ENCODE measurements around the gene EDEM3. TPM values are rescaled to one million over a fixed set of nuclear protein-coding genes. Genes with fewer than 3 reads are reported as not detected.

Gene EDEM3
- total and polyA plus RNA-seq, 4 donors, result 11.7 to 53.8 (median 23.7) TPM

GRCh38 chr1:184664661-184665060 lies 90.0 kb downstream of the EDEM3 start:
- H3K9ac ChIP-seq (ENCODE audit: low read depth in 1 of 2, low read length in 2 of 2), result no peak overlapping the region
- DNase-seq (ENCODE audit: low spot score), result no peak

GRCh38 chr1:184664042-184664660 lies 90.5 kb downstream of the EDEM3 start:
- WGBS, result 10% methylated on average over 40 of the region's 40 CpGs
- H3K4me3 ChIP-seq (ENCODE audit: low read depth in 1 of 3, low read length in 3 of 3), result peak overlapping the region; percentile 48 to 57 (median 55)
- DNase-seq (ENCODE audit: low spot score), result peak; percentile 68
- H3K9ac ChIP-seq (ENCODE audit: low read depth in 1 of 2, low read length in 2 of 2), result peak overlapping the region; percentile 38 to 50
- H3K27me3 ChIP-seq (ENCODE audit: control insufficient read depth in 4 of 4, insufficient read depth in 4 of 4, low read length in 3 of 4), result no peaks in the 10 kb centered on the region
- H3K9me3 ChIP-seq (ENCODE audit: control insufficient read depth in 4 of 4, low read length in 3 of 4), result no peaks in the 10 kb centered on the region
- TF ChIP-seq EGR1 (IDR thresholded peaks at IDR 0.05; ENCODE audit: low read depth in 2 of 2) (no peak), TAF1 (conservative IDR thresholded peaks at IDR 0.05) (no peak), CTCF (IDR thresholded peaks at IDR 0.05; ENCODE audit: low read depth, low read length, missing input control) (peak; percentile 85), FOXA1 (IDR thresholded peaks at IDR 0.05) (no peak), ZBTB33 (IDR thresholded peaks at IDR 0.05) (no peak), HNF4A (conservative IDR thresholded peaks at IDR 0.05) (no peak), RAD21 (IDR thresholded peaks at IDR 0.05) (peak; percentile 93 to 97)
- no peak overlapping the region for H3K27ac ChIP-seq (ENCODE audit: low read depth in 1 of 2, low read length in 2 of 2)
- peaks cover 1 to 12% (median 7%) of the 10 kb centered on the region in 4 donors for H3K4me1 ChIP-seq (ENCODE audit: control insufficient read depth in 4 of 4, insufficient read depth in 4 of 4, low read length in 3 of 4)
- H3K36me3 ChIP-seq (ENCODE audit: control insufficient read depth in 4 of 4, insufficient read depth in 3 of 4, low read depth in 1 of 4, low read length in 3 of 4), result no peaks in the 10 kb centered on the region

More at GRCh38 chr1:184664661-184665060, 90.0 kb downstream of the EDEM3 start:
- Histone ChIP-seq H3K27me3 (ENCODE audit: control insufficient read depth in 4 of 4, insufficient read depth in 4 of 4, low read length in 3 of 4) (no peaks in the 10 kb centered on the region), H3K4me3 (ENCODE audit: low read depth in 1 of 3, low read length in 3 of 3) (no peak overlapping the region), H3K36me3 (ENCODE audit: control insufficient read depth in 4 of 4, insufficient read depth in 3 of 4, low read depth in 1 of 4, low read length in 3 of 4) (no peaks in the 10 kb centered on the region), H3K4me1 (ENCODE audit: control insufficient read depth in 4 of 4, insufficient read depth in 4 of 4, low read length in 3 of 4) (peaks cover 1 to 12% (median 7%) of the 10 kb centered on the region in 4 donors), H3K9me3 (ENCODE audit: control insufficient read depth in 4 of 4, low read length in 3 of 4) (no peaks in the 10 kb centered on the region), H3K27ac (ENCODE audit: low read depth in 1 of 2, low read length in 2 of 2) (no peak overlapping the region)
- TF ChIP-seq HNF4A (conservative IDR thresholded peaks at IDR 0.05), result no peak
- no peak for TF ChIP-seq ATF3 (IDR thresholded peaks at IDR 0.05)
- TF ChIP-seq REST (IDR thresholded peaks at IDR 0.05), result no peak
- TF ChIP-seq FOXA1 (IDR thresholded peaks at IDR 0.05), result no peak
- TF ChIP-seq ZBTB33 (IDR thresholded peaks at IDR 0.05), result no peak
- TF ChIP-seq NR2F2 (IDR thresholded peaks at IDR 0.05), result no peak
- no peak for TF ChIP-seq YY1 (IDR thresholded peaks at IDR 0.05)
- 75% methylated on average over 15 of the region's 15 CpGs for WGBS

Data from liver (tissue), 9 donors.